Stimulated activated CD8-positive, alpha-beta memory T cell treated with anti-CD3 and anti-CD28 coated beads, Interleukin-7, amount 100 ng/mL, for 1 hour (primary cell): ENCODE data around the gene SAG.

Experiments
- DNase-seq, 2 donors: peaks; one replicate each; pipeline ENCODE4 v3.0.0-alpha.2; 2020; ENCODE audit warnings: low read depth in 2 of 2

SAG gene

DNA sequence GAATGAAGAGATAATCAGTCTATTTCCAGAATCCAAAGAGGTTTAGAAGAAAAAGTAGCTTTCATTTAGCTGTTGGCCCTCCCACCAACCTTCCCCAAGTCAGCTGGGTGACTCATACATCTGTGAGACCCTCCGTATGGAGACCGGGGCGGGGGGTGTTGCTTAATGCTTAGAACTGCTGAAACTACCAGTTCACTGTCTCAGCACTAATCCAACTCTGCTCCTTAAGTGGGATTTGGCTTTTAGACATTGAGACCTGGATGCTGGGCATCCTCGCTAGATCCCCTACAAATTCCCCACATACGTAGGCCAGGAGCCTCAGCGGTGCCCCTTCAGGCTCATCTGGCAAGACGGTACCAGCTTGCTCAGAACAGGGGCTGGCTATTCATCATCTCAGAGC, at the start of gene SAG:
SAG (plus strand) TSS at position 252 of the 400 bp plus-strand sequence. CDS start 1,374 bp downstream, outside the sequence.
- DNase-seq: no peak

DNA sequence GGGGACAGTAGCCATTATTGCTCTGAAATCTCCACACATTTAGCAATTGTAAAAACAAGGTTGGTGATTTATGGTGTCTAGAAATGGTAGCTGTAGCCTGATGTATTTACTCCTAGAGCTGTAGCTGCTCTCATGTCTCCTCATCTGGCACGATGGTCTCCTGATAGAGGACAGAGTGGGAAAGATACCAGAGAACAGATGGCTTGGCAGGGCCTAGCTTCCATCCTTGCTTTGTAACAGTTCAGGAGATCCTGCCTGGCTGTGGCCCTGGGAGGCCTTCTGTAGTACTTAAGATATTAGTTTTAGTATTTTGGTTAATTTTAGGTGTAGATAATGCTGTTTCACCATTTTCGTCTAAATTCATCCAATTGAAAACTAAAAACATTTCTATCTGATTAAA, 49.4 kb upstream of the SAG start:
- DNase-seq: no peak

- DNase-seq: no peak
Measured at GRCh38 chr2:233259730-233260129, 47.9 kb upstream of the SAG start.

DNA sequence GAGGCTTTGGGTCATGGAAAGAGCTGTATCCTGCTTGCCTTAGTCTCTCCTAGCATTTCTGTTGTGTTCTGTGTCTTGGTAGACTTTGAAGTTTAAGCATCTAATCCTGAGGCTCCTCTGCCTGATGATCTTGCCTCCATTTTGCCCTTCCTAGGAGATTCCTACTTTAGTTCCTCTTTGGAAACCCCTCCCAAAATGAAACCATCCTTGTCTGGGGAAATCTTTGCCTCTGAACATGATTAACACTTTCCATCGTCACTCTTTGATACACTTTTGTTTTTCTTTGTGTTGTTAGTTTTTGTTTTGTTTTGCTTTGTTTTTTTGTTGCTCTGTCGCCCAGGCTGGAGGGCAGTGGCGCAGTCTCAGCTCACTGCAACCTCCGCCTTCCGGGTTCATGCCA, 47.0 kb upstream of the SAG start:
- no peak for DNase-seq

GRCh38 chr2:233261819-233262555, 45.6 kb upstream of the SAG start:
- no peak for DNase-seq

DNA sequence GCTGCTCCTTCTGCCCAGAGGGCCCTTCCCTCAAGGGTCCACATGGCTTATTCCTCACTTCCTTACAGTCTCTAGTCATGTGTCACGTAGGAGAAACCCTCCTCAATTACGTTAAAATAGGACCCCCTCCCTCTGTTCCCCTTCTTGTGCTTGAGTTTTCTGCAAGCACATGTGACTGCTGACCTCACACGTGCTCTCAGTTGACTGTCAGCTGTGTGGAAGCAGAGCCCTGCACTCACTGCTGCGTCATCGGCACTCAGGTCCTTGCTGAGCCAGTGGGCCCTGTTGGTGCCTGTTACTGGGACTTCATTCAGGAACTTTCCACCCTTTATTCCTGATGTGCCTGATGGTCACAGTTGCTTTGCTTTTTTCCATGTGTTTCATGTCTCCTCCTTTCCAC, 45.1 kb upstream of the SAG start:
- DNase-seq: no peak

GRCh38 chr2:233263045-233263570, 44.5 kb upstream of the SAG start:
- no peak for DNase-seq

DNA sequence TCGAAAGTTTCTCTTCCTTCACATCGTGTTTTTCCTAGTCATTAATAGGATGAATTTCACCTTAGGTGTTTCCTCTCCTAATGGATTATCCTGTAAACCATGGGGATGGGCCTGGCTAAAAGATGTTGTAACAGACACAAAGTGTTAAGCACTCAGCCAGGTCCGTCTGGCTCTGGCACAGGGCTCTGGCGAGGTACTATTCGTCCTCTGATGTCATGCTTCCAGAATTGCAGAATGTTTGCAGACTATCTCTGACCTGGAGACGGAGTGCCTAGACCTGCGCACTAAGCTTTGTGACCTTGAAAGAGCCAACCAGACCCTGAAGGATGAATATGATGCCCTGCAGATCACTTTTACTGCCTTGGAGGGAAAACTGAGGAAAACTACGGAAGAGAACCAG, 42.9 kb upstream of the SAG start:
- no peak for DNase-seq

- no peak for DNase-seq
Measured at GRCh38 chr2:233265899-233266431, 41.7 kb upstream of the SAG start.

DNA sequence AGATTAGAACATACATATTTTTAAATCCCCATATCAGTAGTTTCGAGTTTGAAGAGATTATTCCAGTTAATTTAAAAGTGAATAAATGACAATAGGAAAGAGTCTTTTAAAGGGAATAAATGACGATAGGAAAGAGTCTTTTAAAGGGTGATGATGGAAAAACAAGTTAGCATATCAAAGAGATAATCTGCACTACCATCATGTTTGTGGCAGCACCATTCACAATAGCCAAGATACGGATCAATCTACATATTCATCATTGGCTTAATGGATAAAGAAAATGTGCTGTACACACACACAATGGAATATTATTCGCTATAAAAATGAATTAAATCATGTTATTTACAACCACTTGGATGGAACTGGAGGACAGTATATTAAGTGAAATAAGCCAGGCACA, 41.1 kb upstream of the SAG start:
- DNase-seq: no peak

DNA sequence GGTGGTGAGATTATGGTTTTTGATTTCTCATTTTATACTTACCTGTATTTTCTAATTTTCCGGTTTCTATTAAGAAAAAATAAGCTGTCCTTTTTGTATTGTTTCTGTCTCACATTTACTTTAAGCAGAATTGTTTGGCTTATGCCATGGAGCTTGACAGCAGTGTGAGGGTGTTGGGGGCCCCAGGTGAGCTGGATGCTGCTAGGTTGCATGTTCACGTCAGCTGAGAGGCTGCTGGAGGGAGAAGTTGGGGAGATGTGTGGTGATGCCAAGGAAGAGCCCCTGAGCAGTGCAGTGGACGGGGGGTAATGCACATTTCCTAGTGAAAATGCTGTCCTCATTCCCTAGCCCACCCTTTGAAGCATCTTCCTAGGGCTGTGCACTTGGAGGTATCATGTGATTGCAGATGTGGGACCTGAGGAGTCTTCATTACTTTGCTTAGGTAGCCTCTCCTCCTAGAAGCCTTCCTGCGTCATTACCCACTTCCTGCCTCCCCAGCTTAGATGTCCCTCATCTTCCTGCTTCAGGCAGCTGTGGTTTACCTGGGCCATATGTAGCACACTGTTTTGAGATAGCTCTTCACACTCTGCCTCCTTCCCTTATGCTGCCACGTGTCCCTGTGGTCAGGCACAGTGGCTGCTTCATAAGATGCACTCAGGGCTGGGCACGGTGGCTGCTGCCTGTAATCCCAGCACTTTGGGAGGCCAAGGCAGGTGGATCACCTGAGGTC, 39.9 kb upstream of the SAG start:
- DNase-seq: peak; percentile 61 to 62

DNA sequence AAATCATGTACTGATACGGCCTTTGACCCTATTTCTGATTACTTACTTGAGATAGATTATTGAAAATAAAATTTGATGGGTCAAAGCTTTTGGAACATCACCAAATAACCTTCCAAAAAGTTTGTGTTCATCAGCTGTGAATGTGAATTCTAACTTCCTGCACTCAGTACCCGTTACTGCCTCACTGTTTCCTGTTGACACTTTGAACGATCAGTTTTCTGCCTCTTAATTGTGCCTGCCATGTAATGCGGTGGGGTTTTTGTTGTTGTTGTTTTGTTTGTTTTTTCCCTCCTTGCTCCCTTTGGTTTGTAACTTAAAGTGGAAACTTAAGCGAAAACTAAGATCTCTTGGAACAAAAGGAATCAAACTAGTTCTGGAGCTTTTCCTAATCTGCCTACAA, 37.2 kb upstream of the SAG start:
- no peak for DNase-seq

DNA sequence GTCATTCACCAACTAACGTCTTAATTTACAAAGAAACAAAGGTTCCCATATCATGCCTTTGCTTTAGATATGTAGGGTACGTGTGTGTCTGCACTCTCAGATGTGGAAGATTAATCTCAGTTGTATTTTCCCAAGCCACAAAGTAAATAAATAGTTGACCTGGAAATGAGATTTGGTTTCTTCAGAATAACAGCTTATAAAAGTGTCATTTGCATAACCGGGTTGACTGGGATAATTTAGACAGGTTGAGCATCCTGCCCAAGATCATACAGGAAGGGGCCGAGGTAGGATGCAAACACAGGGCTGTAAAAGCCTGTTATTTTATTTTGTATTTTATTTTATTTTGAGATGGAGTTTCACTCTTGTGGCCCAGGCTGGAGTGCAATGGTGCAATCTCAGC, 36.7 kb upstream of the SAG start:
- DNase-seq: no peak

- no peak for DNase-seq
Measured at GRCh38 chr2:233271693-233272092, 35.9 kb upstream of the SAG start.

- no peak for DNase-seq
Measured at GRCh38 chr2:233273120-233273519, 34.5 kb upstream of the SAG start.

DNA sequence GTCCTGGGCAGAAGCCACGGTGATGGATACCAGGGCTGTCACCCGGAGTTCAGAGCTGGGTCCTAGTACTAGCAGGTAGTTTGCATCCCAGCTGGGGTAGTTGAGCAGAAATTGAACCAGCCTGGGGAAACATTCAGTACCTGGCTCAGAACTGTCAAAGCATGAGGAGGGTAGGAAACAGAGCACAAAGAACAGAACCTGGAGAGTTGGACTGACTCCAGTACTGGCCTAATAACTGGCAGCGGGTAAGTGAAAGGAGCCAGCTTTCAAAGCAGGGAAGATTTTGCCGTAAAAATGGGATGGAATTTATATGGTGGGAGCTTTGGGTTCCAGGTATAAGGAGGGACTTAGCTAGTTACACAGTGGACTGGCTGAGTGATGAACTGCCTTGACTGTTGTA, 32.4 kb upstream of the SAG start:
- no peak for DNase-seq

GRCh38 chr2:233278921-233279320, 28.7 kb upstream of the SAG start:
- no peak for DNase-seq

DNA sequence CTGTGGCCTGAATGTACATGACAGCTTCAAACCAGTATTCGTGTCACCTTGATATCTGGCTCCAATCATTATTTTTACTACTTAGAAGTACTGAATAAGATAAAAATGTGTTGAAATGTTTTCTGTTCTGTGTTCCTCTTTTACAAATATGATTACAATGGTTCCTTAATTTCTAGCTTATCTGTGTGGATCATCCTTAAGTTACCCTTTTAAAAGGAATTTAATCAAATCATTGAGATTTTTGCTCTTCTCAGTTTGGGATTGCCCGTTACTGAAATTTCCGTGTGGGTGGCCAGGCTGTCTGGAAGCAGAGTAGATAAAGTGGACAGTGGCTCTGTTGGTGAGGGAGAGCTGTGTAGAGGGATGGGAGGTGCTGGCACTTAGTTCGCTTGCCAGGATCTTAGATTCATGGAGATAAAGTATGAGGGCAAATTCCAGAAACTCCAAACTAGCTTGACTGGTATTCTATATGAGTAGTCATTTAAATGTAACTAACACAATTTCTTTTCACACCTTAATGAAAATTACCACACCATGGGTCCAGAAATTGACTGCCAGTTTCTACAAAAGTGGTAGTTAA, 27.4 kb upstream of the SAG start:
- DNase-seq: no peak

DNA sequence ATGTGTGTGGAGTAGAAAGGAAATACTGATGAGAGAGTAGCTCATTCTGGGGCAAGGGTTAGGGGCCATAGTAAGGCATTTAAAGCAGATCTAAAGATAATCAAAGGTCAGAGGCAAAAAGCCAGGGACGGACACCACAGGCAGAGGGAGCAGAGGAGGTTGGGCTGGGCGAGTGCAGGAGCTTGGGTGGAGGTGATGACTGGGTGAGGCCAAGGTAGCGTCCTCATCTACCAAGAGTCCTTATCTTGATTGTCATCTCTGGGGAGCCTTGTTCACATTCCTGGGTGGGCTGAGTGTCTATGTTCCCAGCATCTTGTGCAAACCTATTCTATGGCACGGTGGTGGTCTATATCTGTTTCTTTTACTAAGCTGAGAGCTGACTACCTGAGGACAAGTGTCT, 26.1 kb upstream of the SAG start:
- no peak for DNase-seq

DNA sequence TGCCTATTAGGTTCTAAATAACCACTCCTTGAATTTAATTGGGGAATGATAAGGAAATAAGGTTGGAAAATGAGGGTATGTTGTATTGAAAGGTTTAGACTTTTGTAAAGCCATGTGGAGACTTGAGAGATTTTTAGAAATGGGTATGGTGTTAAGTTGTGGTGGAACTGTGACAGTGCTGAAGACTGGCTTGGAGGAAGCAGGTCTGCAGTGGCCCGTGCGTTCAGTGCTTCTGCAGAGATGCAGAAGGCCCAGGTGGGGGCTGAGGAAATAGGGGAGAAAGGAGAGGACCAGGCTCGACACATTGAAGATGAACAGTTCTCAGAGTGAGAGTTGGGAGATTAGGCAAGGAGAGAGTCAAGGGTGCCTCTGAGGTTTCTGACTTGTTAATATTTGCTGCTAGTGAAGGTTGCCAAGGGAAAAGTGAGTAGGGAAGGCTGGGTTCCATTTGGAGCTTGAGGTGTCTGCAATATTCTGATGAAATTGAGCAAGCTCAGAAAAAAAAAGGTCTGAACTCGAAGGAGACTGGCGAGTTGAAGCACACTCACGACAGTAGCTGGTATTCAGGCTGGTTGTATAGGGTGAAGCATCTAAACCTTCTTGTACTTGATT, 25.5 kb upstream of the SAG start:
- DNase-seq: no peak

GRCh38 chr2:233285921-233286320, 21.7 kb upstream of the SAG start:
- no peak for DNase-seq

- no peak for DNase-seq
Measured at GRCh38 chr2:233287871-233288270, 19.7 kb upstream of the SAG start.
